ENCODE measurements around the gene TBL1X.

The TBL1X gene

DNA sequence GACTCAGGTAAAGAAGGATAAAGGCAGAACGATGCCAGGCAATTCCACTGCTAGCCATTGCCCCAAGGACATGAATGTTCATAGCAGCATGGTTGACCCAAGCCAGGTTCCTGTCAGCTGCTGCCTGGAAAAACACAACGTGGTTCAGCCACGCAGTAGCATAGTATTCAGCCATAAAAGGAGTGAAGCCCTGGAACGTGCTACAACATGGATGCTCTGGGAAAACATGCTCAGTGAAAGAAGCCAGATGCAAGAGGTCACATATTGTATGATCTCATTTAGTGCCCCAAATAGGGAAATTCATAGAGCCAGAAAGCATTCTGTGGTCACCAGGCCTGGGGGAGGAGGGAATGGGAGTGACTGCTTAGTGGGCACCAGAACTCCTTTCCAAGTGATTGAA is 170.9 kb downstream of the TBL1X start:
- no peak for DNase-seq

DNA sequence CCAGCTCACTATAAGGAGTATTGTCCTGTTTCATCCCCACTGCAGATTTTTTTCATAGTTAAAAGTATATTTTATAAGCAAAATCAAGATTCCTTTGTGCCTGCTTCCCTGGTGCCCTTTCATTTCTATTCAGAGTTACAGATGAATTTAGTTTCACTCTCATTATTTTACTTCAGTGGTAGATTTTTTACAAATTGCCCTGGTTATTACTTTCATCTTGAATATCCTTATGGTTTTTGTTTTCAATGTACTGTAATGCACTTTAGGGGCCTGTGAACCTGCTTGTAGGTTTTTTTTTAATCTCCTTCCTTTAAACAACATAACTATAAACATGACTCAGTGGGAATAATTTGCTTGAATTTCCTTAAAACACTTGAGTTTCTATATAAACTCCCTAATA is 174.0 kb downstream of the TBL1X start:
- DNase-seq = no peak

DNA sequence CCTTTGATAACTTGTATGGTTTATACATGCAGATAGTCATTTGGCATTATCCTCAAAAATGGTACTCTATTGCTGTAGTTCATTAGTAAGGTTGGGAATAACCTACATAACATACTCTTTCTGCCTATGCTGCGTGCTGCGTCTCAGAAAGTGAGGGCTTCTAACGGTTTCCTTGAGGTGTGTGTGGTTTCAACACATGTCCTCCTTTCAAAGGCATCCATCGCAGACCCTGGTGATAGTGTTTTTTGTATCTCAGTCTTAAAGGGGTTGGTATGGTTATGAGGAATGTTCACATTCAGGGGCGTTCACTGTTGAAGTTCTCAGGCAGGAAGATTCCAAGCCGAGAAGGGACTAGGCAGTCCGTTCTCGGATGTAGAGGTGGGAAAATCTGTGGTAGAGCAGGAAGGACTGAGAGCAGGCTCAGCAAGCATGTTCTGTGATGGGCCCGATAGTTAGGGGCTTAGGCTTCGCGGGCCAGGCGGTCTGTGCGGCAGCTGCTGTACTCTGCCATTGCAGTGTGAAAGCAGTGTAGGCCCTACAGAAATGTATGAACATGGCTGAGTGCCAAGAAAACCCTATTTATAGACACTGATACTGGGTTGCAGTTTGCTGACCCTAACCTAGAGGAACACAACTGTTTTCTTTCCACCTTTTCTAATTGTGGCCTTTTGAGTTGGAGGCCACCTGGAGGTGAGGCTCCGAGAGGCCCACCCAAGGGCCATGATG is 177.6 kb downstream of the TBL1X start:
- no peak for DNase-seq

DNA sequence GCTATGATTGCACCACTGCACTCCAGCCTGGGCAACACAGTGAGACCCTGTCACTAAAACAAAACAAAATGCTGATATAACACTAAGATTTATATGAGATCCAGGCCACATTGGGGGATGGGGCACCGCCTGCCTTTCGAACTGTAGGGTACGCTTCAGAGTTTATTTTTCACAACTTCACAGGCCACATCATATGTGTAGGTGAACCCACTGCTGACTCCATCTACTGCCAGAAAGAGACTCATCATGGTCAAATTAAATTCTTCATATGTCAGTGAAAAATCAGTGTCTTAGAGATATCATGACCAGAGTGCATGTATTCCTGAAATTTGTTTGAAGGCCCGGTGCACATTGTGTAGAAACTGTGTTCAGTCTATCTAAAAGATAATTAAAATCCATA is 178.9 kb downstream of the TBL1X start:
- no peak for DNase-seq

DNA sequence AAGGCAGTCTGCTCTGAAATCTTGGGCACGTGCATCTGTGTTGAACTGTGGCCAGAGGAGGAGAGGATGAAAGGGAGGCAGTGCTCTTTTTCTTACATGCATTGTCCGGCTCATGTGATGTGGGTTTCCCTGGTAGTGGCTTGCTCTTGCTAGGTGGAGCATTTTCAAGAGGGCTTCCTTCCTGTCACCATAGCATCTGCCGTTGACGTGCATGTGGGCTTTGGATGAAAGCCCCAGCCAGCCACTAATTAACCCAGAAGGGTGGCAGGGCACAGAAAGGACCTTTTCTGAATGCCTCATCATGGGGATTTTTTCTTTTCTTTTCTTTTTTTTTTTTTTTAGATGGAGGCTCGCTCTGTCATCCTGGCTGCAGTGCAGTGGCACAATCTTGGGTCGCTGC is 179.5 kb downstream of the TBL1X start:
- DNase-seq = peak; percentile 32 to 44

DNA sequence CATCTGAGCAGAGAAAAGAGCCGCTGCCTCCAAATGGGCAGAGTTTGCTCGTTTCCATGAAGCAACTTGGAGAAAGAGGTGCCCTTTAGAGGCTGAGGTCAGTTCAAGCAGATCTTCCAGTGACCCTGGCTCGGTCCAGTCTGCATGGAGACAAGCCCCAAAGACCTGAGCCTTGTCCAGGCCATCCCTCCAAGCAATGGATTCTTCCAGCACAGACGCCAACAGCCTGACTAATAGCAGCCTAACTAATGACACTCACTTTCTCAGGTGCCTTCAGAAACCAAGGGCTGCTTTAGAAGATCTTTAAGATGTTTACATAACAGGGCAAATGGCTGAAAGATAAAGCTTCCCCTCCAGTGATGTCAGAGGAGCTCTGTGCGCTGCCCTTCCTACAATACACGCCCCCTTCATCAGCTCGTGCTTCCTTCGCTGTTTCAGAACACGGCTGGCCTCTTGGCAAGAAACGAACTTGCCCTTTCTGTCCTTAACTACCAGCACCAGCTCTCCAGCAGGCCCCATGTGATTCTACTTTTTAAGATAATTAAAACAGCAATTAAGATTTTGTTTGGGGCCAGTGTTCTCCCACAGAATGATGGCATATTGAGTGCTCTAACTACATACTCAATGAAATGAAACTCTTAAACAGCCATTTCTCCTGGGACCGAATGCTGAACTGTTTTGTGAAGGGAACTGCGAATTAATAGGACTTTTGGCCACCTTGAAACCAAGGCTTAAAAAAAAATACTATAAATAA is 181.8 kb downstream of the TBL1X start:
- no peak for DNase-seq

DNA sequence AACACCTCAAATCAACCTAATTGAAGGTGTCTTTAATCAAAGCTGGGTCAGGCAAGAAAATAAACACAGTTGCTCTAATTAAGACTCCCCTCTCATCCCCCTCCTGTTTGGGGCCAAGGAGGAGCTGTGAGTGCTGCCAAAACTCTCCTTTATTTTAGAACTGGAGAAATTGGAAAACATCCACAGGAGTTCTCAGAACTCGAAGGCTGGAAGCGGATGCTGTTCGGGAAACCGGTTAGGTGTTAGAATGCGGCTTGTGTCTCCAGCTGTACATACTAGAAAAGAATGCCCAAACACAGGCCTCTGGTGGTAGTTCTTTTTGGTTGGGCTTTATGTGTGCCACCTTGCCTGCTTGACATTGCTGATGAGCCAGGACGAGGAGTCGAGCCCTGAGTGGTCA is 182.6 kb downstream of the TBL1X start:
- DNase-seq = no peak

DNA sequence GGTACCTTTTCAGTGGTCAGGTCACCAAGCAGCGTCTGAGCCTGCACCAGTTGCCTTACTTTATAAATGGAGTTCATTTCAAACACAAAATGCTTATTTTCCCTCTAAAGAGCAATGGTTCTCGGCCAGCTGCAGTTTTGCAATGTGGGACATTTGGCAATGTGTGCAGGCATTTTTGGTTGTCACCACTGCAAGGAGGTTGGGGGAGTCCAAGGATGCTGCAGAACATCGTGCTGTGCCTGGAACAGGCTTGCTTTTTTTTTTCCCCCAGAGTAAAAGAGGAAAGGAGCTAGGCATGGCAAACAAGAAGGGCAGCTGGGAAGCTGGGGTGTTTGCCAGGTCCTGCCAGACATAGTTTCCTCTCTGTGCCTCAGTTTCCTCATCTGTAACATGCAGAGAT is 185.2 kb downstream of the TBL1X start:
- no peak for DNase-seq

DNA sequence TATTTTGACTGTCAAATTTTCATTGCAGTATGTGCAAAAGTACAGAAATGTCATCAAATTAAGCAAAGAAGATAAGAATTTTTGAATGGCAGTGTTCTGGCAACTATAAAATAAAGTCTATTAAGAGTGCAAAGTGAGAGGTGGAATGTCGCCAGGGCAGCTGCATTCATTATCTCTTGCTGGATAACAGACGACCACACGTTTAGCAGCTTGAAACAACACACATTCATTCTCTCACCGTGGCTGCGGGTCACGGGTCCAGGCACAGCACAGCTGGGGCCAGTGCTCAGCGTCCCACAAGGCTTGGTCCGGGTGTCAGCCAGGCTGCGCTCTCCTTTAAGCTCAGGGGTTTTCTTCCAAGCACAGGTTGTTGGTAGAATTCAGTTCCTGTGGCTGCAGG is 186.9 kb downstream of the TBL1X start:
- DNase-seq = no peak

DNA sequence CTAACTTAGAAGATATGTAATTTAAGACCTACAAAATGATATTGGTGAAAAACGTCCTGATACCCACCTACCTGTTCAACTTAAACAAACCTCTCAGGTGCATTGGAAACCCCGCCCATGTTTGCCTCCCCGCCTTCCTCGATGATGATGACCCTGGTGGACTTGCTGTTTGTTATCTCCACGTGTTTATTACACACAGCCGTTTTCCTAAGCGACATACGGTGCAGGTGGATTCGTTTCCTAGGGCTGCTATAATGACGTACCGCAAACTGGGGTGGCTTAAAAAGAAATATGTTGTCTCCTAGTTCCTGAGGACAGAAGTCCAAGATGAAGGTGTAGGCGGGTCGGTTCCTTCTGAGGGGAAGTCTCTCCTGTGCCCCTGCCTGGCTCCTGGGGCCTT is 190.1 kb downstream of the TBL1X start:
- no peak for DNase-seq

DNA sequence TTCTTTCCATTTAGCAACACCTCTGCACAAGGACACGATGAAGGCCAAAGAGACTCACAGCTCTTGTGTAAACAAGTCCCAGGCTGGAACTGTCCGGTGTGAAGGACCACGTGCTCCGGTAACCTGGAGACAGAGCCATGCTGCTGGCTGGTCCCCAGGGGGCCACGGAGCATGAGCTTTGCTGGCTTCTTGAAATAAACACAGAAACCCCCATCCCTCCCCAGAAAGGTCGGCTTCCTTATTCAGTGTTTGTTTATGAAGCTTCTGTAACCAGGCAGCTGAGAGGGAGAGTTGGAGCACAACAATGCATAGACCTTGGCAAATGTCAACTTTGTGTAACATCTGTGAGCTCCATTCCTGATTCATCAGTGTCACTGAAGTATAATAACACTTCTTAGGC is 191.4 kb downstream of the TBL1X start:
- peak in 1 of 2 donors; percentile 20 for DNase-seq

DNA sequence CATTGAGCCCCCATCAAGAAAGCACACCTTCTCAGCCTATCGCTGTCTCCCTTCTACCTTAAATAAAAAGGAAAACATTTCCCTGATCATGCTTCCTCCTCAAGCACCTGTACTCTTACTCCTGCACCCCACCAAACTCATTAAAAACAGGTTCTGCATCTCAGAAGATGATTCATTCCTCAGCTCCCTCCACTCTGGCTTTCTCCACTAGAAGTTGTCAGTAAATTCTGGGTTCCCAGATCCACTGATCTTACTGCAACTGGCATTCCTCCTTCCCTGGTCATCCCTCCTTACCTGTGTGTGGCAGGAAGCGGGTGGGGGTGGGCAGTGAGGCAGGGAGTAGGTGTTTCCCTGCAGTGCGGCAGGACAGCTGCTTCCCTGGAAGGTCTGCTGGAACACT is 192.0 kb downstream of the TBL1X start:
- no peak for DNase-seq

DNA sequence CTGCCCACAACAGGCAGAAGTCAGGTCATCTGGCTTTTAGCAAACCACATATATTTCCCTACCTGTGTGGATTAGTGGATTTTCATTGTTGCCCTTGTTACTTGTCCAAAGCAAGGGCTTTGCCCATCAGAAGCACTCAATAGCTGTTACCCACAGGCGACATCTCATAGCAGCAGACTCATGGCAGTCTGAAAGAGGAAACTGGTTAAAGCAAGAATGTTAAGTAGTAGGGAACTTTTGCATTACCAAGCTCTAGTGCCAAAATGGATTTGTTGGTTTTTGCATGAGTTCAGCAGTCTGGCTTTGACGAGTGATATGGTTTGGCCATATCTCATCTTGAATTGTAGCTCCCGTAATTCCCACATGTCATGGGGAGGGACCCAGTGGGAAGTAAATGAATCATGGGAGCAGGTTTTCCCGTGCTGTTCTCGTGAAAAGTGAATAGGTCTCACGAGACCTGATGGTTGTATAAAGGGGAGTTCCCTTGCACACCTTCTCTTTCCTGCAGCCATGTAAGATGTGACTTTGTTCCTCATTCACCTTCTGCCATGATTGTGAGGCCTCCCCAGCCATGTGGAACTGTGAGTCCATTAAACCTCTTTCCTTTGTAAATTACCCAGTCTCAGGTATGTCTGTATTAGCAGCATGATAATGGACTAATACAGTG is 192.9 kb downstream of the TBL1X start:
- DNase-seq = no peak

DNA sequence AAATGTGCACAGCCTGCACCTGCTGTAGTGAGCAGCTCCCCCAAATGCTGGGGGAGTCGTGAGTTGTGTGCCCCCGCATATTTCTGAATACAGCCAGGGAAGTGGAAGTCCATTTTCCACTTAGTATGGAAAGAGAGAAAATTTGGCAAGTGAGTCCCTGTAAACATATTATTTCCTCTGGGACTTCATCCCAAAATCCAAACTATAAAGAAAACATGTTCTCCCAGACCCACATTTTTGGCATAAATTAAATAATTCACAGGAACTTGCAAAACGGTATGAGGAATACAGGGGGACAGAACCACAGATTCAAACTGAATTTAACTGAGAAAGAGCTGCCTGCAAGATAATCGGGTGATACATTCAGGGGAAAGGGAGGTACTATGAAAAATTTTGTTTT is 193.6 kb downstream of the TBL1X start:
- no peak for DNase-seq

DNA sequence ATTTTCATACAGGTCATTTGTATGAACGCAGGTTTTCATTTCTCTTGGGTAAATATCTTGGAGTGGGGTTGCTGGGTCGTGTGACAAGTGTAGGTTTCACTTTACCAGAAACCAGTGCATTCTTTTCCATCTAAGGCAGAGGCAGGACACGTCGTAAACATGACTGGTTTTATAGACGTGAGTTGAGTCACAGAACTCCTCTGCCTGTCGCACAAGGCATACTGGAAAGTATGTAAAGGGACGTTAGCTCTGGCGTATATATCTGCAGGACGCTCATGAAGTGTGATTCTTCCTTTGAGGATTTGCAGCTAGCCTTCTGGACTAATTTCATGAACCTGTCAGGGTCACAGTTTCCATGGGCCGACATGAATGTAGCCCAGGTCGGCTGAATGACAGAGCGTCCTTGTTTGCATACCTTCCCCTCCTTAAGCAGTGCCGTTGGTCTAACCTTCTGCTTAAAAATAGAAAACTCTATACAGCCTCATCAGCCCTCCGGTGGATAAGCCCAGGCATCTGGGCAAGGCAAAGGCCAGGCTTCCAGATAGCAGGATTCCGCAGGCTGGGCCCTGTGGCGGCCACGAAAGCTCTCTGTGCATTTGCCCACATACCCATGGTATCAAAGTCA is 194.8 kb downstream of the TBL1X start:
- no peak for DNase-seq

DNA sequence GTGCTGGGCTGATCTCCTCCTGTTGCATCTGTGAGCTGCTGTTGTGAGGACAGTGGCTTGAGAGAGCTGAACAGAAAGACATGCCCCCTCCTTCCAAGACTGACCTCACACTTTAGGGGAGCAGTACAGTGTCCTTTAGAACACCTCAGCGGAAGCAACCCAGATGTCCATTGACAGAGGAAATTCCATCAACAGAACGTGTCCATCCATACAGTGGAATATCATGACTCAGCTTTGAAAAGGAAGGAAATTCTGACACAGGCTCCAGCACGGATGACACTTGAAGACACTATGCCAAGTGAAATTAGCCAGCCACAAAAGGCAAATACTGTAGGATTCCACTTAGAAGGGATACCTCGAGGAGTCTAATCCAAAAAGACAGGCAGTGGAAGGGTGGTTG is 197.3 kb downstream of the TBL1X start:
- DNase-seq = no peak

DNA sequence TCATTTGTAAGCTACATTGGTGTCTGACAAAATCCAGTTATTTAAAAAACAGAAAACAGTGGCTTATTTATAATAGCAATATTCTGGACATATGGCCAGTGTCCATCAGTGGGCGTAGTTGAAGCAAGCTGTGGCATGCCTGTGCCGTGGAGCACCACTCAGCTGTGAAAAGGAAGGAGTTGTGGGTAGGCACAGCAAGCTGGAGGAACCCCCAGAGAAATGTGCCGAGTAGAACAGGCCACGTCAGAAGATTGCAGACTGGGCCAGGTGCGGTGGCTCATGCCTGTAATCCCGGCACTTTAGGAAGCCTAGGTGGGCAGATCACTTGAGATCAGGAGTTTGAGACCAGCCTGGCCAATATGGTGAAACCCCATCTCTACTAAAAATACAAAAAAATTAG is 198.4 kb downstream of the TBL1X start:
- DNase-seq = no peak

DNA sequence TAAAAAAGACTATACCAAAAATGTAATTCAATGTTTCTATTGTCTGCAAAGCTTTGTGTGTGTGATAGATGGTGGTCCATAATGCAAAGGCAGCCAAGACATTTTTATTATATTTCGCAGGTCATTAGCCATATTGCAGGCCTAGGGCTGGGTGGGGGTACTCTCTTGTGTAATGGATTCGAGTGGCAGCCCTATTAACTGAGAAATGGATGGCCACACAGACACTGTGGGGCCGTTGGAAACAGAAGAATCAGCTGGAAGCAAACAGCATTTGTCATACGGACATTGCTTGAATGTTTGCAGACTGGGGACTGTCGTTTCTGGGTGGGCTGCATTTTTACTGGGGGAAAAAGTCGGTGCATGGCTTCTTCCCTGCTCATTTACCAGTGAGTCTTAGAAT is 199.4 kb downstream of the TBL1X start:
- no peak for DNase-seq

DNA sequence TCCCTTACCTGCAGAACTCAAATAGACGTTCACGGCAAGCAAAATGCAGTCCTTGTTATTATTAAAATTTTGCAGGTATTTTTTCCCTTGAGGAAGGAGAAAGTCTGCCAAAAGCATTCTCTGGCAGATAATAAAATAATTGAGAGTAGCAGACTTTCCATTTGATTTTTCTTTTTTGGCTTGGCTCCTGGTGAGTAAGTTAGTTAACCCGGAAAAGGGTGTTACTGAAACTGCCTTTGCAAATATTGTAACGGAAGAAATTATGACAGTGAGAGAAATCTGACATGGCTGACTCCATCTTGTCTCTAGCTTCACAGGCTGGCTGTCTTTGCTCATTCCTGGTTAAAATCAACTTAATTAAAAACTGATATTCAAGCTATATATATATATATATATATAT is 200.3 kb downstream of the TBL1X start:
- no peak for DNase-seq

DNA sequence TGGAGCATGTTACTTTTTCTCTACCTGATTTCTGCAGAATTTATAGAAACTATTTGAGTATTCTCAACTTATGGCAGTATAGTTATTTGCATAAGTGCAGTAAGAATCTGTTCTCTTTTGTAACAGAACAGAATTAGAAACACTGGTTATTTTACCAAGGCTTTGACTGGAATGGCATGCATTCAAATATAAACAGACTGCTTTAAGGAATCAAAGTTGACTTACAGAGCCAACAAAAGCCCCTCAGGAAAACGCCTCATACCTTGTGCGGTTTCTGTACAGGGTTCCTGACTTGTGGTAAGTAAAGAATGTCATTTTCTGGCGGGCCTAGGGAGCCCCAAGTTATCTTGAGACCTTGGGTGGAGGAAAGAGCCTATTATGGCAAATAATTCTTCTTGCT is 203.7 kb downstream of the TBL1X start:
- no peak for DNase-seq

DNA sequence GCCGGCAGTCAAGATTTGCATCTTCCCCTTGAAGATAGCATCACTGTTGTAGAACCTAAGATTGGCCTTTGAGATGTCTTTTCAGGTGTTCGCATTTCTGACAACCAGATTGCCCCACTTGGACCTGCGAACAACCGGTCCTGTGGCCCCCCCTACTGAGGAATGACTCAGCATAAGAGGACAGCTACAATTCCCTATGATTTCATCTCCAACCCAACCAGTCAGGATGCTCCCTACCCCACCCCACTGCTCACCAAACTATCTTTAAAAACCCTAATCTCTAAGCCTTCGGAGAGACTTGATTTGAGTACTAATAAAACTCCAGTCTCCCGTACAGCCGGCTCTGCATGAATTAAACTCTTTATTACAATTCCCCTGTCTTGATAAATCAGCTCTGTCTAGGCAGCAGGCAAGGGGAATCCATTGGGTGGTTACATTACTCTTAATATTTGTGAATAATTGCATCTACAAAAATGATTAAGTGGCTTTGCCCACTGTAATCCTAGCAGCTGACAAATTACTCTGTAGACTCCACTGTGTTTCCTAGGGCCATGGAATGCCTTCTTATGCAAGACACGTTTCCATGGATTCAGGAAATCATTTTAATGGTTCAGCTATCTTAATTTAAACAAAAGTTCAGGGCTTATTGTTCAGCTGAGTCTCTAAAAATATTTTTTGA is 205.4 kb downstream of the TBL1X start:
- no peak for DNase-seq

DNA sequence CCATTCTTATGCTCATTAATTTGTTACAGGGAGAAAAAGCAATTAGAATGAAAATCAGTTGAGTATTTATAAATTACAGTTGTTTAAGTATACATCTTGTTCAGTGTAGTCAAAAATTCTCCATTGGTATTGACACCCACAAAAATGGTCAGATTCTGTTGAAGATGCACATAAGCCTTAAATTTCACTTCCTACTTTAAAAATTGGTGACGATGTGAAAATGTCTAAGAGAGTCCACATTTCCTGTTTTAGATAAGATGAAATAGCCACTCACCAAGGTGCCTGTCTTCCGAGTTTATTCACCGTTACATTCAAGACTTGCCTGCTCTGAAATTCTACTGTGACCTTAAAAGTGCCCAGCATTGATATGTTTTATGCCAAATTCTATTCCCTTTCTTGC is 207.1 kb downstream of the TBL1X start:
- no peak for DNase-seq

DNA sequence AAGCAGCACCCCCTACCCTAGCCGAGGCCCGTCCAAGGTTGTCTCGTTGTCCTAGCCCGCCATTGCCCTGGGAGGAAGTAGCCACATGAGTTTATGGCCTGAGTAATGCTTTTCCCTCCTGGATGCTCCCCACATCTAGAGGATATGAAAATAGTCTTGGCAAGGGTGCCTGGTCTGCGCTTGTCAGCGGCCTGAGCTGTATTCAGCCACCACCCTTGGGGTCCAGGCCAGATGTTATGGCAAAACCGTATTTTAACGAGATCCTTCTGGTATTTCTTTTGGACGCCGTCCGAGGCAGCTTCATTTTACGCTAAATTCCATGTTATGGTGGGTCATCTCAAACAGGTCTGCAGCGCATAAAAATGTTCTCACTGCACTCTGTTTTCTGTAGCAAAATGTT is 211.4 kb downstream of the TBL1X start:
- DNase-seq = no peak

All from CD4-positive, alpha-beta T cell treated with Interferon alpha-2 for 1 hour (primary cell).